GM18511 (cell line): ENCODE data around the gene ARHGAP9.
"Not testable (repeated sequence)": the region's sequence is repeated elsewhere in the genome, so short reads cannot be mapped to it uniquely, and the experiment has no call there.

Source experiments
- ATAC-seq: cut with Tn5 transposase; IDR thresholded peaks from one replicate; pipeline ENCODE4 v1.9.1; 2021; ENCODE audit warnings: mild to moderate bottlenecking, moderate library complexity; ENCODE audit not compliant: unreplicated experiment

Gene ARHGAP9

GRCh38 chr12:57517718-57518117 is 38.1 kb upstream of the ARHGAP9 start:
- not testable (repeated sequence) for ATAC-seq

GRCh38 chr12:57517187-57517586 is 37.5 kb upstream of the ARHGAP9 start:
- ATAC-seq = no peak

- no peak for ATAC-seq
Measured at GRCh38 chr12:57516617-57517153, 37.0 kb upstream of the ARHGAP9 start.

DNA sequence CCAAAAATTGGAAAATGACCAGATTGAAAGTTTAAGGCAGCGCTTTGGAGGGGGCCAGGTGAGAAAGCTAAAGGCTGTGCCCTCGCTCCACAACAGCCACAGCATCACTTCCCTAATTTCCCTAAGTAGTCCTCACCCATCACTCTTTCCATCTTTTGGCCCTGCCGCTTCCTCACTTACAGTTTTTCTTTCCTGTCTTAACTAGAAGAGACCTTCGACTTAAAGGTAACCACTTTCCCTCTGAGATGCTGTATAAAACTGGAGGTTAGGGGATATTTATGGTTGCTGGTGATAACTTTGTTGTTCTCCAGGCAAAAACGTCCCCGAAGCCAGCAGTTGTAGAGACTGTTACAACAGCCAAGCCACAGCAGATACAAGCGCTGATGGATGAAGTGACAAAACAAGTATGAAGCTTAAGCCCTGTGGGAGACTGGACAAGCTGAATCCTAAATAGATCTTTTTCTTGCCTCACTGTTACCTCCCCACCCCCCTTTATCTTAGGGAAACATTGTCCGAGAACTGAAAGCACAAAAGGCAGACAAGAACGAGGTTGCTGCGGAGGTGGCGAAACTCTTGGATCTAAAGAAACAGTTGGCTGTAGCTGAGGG is 36.4 kb upstream of the ARHGAP9 start:
- no peak for ATAC-seq

DNA sequence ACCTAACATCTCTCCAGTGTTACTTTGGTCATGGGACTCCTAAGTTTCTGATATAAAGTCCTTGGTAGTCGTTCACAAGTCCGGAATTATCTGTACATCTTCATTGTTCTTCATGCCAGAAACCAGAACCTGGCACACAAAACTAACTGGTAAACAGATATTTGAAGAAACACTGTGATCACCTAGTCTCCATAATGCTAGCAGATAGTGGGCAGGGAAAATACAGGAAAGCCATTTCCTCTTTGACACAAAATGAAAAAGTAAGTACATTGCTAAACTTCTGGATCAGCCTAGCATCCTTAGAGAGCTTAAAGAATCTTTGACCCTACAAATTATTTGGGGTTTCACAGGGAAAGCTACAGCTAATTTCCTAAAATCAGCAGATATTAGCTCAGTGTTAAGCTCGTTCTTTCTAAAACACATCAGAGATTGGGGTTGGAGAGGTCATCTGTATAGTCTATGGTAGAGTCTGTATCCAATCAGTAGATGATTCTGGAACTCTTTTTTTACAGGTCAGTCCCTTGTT is 35.8 kb upstream of the ARHGAP9 start:
- ATAC-seq = no peak

DNA sequence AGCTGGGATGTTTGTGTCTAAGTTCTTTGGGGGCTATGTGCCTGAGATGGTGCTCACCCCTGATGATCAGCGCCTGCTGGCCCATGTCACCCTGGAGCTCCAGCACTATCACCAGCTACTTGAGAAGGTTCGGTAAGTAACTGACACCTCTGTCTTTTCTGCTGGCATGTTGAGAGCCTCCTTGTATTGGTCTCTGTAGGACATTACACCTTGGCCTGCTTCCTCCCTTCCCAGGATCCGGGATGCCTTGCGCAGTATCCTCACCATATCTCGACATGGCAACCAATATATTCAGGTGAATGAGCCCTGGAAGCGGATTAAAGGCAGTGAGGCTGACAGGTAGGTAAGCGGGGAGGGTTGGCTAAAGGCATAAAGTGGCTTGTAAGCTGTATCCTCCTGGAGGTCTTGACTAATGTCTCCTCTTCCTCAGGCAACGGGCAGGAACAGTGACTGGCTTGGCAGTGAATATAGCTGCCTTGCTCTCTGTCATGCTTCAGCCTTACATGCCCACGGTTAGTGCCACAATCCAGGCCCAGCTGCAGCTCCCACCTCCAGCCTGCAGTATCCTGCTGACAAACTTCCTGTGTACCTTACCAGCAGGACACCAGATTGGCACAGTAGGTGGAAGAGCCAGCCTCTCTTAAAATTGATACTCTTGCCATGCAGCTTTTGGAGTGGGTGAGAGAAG is 35.2 kb upstream of the ARHGAP9 start:
- ATAC-seq = no peak

DNA sequence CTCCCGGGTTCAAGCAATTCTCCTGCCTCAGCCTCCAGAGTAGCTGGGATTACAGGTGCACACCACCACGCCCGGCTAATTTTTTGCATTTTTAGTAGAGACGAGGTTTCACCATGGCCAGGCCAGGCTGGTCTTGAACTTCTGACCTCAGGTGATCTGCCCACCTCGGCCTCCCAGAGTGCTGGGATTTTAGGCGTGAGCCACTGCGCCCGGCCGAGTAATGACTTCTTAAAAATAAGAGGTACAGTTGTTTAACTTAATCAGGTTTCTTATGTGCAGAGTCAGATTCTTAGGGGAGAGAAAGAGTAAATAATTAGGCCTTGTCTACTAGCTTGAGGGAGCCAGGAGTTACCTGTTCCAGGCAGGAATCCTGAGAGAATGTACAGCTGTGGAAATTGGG is 34.6 kb upstream of the ARHGAP9 start:
- not testable (repeated sequence) for ATAC-seq

DNA sequence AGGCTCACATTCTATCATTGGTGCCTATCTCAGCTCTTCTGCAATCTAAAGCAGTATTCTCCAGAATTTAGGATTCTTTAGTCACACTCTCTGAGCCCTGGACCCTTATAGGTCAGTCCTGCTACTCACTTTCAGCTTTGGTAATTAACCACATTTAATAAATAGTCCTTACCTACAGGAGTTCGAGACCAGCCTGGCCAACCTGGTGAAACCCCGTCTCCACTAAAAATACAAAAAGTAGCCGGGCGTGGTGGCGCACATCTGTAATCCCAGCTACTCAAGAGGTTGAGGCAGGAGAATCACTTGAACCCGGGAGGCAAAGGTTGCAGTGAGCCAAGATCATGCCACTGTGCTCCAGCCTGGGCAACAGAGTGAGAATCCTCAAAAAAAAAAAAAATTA is 34.0 kb upstream of the ARHGAP9 start:
- not testable (repeated sequence) for ATAC-seq

DNA sequence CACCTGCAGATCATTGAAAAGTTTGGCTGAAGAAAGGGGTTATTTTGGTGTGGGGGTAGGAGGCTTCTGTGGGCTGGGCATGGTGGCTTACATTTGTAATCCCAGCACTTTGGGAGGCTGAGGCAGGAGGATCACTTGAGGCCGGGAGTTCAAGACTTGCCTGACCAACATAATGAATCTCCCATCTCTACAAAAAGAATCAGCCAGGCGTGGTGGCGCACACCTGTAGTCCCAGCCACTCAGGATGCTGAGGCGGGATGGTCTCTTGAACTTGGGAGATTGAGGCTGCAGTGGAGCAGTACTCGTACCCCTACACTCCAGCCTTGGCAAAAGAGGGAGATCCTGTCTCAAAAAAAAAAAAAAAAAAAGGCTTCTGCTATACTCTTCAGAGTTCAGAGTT is 33.6 kb upstream of the ARHGAP9 start:
- ATAC-seq = no peak

DNA sequence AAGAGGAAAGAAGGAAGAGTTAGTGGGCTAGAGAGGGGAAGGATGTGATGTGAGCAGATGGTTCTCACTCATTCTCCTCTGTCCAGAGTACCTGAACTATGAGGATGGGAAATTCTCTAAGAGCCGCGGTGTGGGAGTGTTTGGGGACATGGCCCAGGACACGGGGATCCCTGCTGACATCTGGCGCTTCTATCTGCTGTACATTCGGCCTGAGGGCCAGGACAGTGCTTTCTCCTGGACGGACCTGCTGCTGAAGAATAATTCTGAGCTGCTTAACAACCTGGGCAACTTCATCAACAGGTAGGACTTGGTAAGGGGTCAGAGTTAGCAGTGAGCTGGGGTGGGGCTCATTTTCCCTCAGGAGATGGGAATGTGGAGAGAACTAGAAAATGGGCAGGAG is 33.0 kb upstream of the ARHGAP9 start:
- no peak for ATAC-seq

GRCh38 chr12:57511588-57512325 is 32.1 kb upstream of the ARHGAP9 start:
- ATAC-seq = no peak

DNA sequence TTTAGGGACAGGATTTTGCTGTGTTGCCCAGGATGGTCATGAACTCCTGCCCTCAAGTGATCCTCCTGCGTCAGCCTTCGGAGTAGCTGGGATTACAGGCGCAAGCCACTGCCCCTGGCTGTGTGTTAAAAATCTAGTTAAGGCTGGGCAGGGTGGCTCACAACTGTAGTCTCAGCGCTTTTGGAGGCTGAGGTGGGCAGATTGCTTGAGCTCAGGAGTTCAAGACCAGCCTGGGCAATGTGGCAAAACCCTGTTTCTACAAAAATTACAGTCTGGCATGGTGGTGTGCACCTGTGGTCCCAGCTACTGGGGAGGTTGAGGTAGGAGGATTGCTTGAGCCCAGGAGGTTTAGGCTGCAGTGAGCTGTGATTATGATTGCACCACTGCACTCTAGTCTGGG is 31.5 kb upstream of the ARHGAP9 start:
- ATAC-seq = no peak

DNA sequence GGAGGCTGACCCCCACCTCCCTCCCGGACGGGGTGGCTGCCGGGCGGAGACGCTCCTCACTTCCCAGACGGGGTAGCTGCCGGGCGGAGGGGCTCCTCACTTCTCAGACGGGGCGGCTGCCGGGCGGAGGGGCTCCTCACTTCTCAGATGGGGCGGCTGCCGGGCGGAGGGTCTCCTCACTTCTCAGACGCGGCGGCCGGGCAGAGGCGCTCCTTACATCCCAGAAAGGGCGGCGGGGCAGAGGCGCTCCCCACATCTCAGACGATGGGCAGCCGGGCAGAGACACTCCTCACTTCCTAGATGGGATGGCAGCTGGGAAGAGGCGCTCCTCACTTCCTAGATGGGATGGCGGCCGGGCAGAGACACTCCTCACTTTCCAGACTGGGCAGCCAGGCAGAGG is 28.1 kb upstream of the ARHGAP9 start:
- not testable (repeated sequence) for ATAC-seq

DNA sequence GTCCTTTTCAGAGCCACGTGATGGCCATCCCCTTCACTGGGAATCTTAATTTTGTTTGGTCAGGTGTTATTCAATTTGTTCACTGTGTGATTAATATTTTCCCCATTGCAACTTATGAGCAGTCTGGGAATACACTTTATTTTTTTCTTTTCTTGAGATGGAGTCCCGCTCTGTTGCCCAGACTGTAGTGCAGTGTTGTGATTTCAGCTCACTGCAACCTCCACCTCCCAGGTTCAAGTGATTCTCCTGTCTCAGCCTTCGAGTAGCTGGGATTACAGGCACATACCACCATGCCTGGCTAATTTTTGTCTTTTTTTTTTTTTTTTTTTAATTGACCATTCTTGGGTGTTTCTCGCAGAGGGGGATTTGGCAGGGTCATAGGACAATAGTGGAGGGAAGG is 26.9 kb upstream of the ARHGAP9 start:
- not testable (repeated sequence) for ATAC-seq

DNA sequence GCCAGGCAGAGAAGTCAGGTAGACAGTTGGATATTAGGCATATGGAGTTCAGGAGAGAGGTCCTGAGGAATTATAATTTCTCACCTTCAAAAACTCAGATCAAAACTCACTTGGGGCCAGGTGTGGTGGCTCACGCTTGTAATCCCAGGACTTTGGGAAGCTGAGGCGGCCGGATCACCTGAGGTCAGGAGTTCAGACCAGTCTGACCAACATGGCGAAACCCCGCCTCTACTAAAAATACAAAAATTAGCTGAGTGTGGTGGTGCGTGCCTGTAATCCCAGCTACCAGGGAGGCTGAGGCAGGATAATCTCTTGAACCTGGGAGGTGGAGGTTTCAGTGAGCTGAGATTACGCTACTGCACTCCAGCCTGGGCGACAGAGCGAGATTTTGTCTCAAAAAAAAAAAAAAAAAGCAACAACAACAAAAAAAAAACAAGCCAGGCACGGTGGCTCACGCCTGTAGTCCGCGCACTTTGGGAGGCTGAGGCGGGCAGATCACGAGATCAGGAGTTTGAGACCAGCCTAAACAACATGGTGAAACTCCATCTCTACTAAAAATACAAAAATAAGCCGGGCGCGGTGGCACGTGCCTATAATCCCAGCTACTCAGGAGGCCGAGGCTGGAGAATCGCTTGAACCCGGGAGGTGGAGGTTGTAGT is 22.8 kb upstream of the ARHGAP9 start:
- not testable (repeated sequence) for ATAC-seq

DNA sequence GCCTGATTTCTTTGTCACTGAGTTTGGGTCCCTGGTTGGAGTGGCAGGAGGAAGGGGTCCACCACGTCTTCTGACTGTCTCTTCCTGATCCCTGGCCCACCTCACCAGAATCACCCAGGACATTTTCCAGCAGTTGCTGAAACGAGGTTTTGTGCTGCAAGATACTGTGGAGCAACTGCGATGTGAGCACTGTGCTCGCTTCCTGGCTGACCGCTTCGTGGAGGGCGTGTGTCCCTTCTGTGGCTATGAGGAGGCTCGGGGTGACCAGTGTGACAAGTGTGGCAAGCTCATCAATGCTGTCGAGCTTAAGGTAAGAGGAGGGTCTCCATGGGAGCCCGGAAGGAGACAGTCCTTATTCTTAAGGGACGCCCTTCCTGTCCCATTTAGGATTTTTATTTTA is 20.5 kb upstream of the ARHGAP9 start:
- ATAC-seq = no peak

GRCh38 chr12:57498571-57498970 is 18.9 kb upstream of the ARHGAP9 start:
- ATAC-seq = no peak

- no peak for ATAC-seq
Measured at GRCh38 chr12:57498132-57498502, 18.5 kb upstream of the ARHGAP9 start.

DNA sequence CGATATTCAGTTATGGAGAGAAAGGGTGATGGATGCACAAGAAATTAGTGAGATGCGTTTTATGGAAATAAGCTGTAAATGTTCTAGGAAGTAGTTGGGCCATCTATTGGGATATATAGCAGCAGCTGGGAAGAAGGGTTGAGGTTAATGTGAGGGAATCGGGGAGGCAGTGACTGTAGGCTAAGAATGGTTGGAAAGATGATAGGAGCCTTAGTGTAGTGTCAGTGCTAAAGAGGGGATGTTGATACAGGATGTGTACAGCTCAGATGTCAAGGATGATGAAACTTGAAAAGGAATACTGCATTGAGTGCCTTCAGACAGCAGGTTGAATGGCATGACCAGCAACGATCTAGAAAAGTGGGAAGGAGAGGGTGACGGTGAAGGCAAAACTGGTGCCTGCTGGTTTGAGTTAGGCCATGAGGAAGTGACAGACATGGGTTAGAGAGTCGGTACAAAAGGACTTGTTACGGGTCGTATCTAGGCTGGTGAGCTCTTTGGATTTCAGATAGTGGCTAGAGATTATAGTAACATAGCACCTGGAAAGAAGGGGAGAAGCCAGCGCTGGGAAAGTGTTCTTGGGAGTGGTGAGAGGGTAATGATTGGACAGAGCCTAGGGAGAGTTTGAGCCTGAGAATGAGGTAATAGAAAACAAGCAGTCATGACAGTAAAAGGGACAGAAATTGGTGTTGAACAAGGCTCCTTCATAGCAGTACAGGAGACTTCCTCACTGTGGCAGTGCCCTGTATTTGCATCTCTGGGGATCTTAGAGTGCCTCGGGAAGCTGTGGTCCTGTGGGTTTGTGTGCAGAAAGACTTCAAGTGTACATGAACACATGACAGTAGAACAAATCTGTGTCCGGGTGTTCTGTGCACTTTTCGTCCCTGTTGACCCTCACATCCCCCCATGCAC is 17.8 kb upstream of the ARHGAP9 start:
- ATAC-seq = no peak

- no peak for ATAC-seq
Measured at GRCh38 chr12:57496822-57497221, 17.2 kb upstream of the ARHGAP9 start.
